Endothelial cell of umbilical vein (primary cell): ENCODE measurements around the gene HYI. TPM values are rescaled to one million over a fixed set of nuclear protein-coding genes. Genes with fewer than 3 reads are reported as not detected.

ENCODE experiments used
- BruUV-seq: library from RNA; stranded (reverse); fragments of 400-500 nt; replicated peaks from 2 replicates; lab custom pipeline; 2021; lab: Mats Ljungman, UMichigan
- CTCF ChIA-PET: fragments of 300-600, 350-600 bp; sonication (Branson Sonifier 250); formaldehyde crosslinking; loops from one replicate; lab custom pipeline; 2021; ENCODE audit warnings: antibody characterized with exemption, inconsistent platforms; lab: Charles Lee
- POLR2A ChIA-PET: fragments of 300-600, 350-600 bp; sonication (Branson Sonifier 250); formaldehyde crosslinking; loops from one replicate; lab custom pipeline; 2021; ENCODE audit warnings: antibody characterized with exemption, inconsistent platforms; lab: Charles Lee
- DNase-seq: peaks from one replicate; pipeline ENCODE4 v3.0.0-alpha.2; 2011; ENCODE audit warnings: low read depth, low spot score
- FAIRE-seq: peaks from 2 replicates; lab custom pipeline; 2011; peaks lifted over from hg19 to GRCh38; lab: Jason Lieb, UNC
- H2AFZ ChIP-seq: 2 replicates; pipeline ENCODE4 v1.6.0; 2012; ENCODE audit warnings: low read depth, low read length, control low read depth, inconsistent platforms
- H3K27ac ChIP-seq: 2 replicates; pipeline ENCODE4 v1.5.1; 2011; ENCODE audit warnings: low read depth, mild to moderate bottlenecking, control low read depth, low read length, moderate library complexity; ENCODE audit not compliant: insufficient read depth
- H3K27me3 ChIP-seq, 2 experiments: 2 replicates each; pipeline versions ENCODE4 v1.6.0 to v1.6.1; 2011; ENCODE audit warnings: low read length in 2 of 2, mixed read lengths in 1 of 2; ENCODE audit not compliant: control insufficient read depth in 2 of 2, insufficient read depth in 2 of 2
- H3K36me3 ChIP-seq, 2 experiments: 2 replicates in 1 of 2; 3 replicates in 1 of 2; pipeline ENCODE4 v1.5.1; 2011; ENCODE audit warnings: low read length in 2 of 2, mild to moderate bottlenecking in 1 of 2, moderate library complexity in 1 of 2; ENCODE audit not compliant: control insufficient read depth in 2 of 2, insufficient read depth in 2 of 2; ENCODE audit errors: extremely low read depth in 1 of 2
- H3K4me1 ChIP-seq: 3 replicates; pipeline ENCODE4 v1.5.1; 2011; ENCODE audit warnings: mild to moderate bottlenecking, low read length; ENCODE audit not compliant: control insufficient read depth, insufficient read depth; ENCODE audit errors: extremely low read depth
- H3K4me2 ChIP-seq: 2 replicates; pipeline ENCODE4 v1.6.1; 2011; ENCODE audit warnings: low read length, control low read depth, mixed read lengths; ENCODE audit not compliant: insufficient read depth
- H3K4me3 ChIP-seq, 3 experiments: fragments of 200-600 bp in 1 of 3; sonication (generic), shearing (Covaris generic) in 1 of 3; replicated peaks in 1 of 3; 2 replicates each; pipeline ENCODE4 v1.5.1; 2011 to 2016; ENCODE audit warnings: control low read depth in 3 of 3, low read length in 3 of 3, mild to moderate bottlenecking in 2 of 3, inconsistent platforms in 1 of 3, low read depth in 1 of 3, moderate library complexity in 1 of 3; ENCODE audit not compliant: insufficient read depth in 1 of 3
- H3K79me2 ChIP-seq: 2 replicates; pipeline ENCODE4 v1.6.0; 2012; ENCODE audit warnings: low read length, inconsistent platforms; ENCODE audit not compliant: control insufficient read depth, insufficient read depth
- H3K9ac ChIP-seq: replicated peaks from 2 replicates; pipeline ENCODE3; 2011; ENCODE audit warnings: low read length, control low read depth; ENCODE audit not compliant: insufficient read depth; ENCODE audit errors: extremely low read depth
- H3K9me1 ChIP-seq: replicated peaks from 3 replicates; pipeline ENCODE4 v1.6.0; 2011; ENCODE audit warnings: mild to moderate bottlenecking, low read length; ENCODE audit not compliant: control insufficient read depth, insufficient read depth; ENCODE audit errors: extremely low read depth
- H3K9me3 ChIP-seq: replicated peaks from 2 replicates; pipeline ENCODE4 v1.5.1; 2012; ENCODE audit warnings: low read length, inconsistent platforms; ENCODE audit not compliant: control insufficient read depth, insufficient read depth
- H4K20me1 ChIP-seq: replicated peaks from 2 replicates; pipeline ENCODE3; 2011; ENCODE audit warnings: mild to moderate bottlenecking, low read length; ENCODE audit not compliant: control insufficient read depth, insufficient read depth; ENCODE audit errors: extremely low read depth
- CTCF ChIP-seq, 2 donors: IDR thresholded peaks; 1 replicate in 1 of 2; 2 replicates in 1 of 2; pipeline ENCODE4 v1.5.1; 2011; ENCODE audit warnings: low read length in 2 of 2, mild to moderate bottlenecking in 2 of 2, moderate library complexity in 2 of 2, control low read depth in 1 of 2, inconsistent platforms in 1 of 2, low read depth in 1 of 2; ENCODE audit not compliant: insufficient read depth in 1 of 2; ENCODE audit errors: extremely low read depth in 1 of 2
- EZH2 ChIP-seq: IDR thresholded peaks from 2 replicates; pipeline ENCODE4 v1.6.1; 2012; ENCODE audit warnings: borderline replicate concordance, low read depth, mild to moderate bottlenecking, moderate library complexity, low read length, inconsistent platforms; ENCODE audit not compliant: severe bottlenecking
- FOS ChIP-seq: IDR thresholded peaks from 2 replicates; pipeline ENCODE4 v1.6.1; 2011; ENCODE audit warnings: mild to moderate bottlenecking, low read length, moderate library complexity, borderline replicate concordance; ENCODE audit not compliant: insufficient read depth
- GATA2 ChIP-seq: IDR thresholded peaks from 2 replicates; pipeline ENCODE4 v1.7.0; 2011; ENCODE audit warnings: low read depth, mild to moderate bottlenecking, moderate library complexity, mixed read lengths, low read length; ENCODE audit not compliant: insufficient read length, insufficient read depth
- JUN ChIP-seq: IDR thresholded peaks from 2 replicates; pipeline ENCODE4 v1.6.1; 2011; ENCODE audit warnings: borderline replicate concordance, low read depth; ENCODE audit not compliant: insufficient read length, insufficient read depth
- MYC ChIP-seq: IDR thresholded peaks from one replicate; pipeline ENCODE4 v1.6.1; 2011; ENCODE audit warnings: mild to moderate bottlenecking, low read depth, low read length
- POLR2A ChIP-seq: IDR thresholded peaks from 2 replicates; pipeline ENCODE4 v1.6.1; 2012; ENCODE audit warnings: low read depth, mild to moderate bottlenecking, control low read depth, low read length
- POLR2AphosphoS5 ChIP-seq: IDR thresholded peaks from 2 replicates; pipeline ENCODE4 v1.6.1; 2012; ENCODE audit warnings: low read depth, mild to moderate bottlenecking, control low read depth, low read length, moderate library complexity; ENCODE audit not compliant: insufficient read depth
- dilution Hi-C: fragments of 300-500 bp; cut with MboI; formaldehyde crosslinking; loops from one replicate; pipeline ENCODE4 v1.15.0; 2019; ENCODE audit warnings: low sequenced_read_pairs; ENCODE audit not compliant: extremely low pct_ligation_motif_present
- intact Hi-C: fragments of 100-400 bp; cut with micrococcal nuclease; formaldehyde crosslinking; loops from one replicate; pipeline ENCODE4 v1.10.0; 2022
- polyA plus RNA-seq, 4 experiments: library from polyadenylated mRNA; depleted of rRNA in 3 of 4; stranded (reverse) in 3 of 4; unstranded in 1 of 4; fragments of >200 nt; gene quantifications; 2 replicates each; pipeline versions ENCODE4 v1.2.1 to v1.2.3, GENCODE V29; 2011 to 2012; ENCODE audit warnings: missing spikeins in 1 of 4
- total RNA-seq: library from RNA; stranded (reverse); gene quantifications from 2 replicates; pipeline ENCODE4 v1.2.3, GENCODE V29; 2021

The HYI gene
- total and polyA plus RNA-seq, 2 donors (not counting 3 experiments of a cell fraction or from before 2014, with no cell fraction given), result 324 to 342 TPM

GRCh38 chr1:43455213-43455889 is 1.6 kb upstream of the HYI start:
- CTCF ChIA-PET, result interaction anchor here (1.2 to 1.6 kb wide), 2 partner anchors 9 to 228 kb away, joined by 3 to 5 read pairs; no protein-coding TSS in a partner anchor
- BruUV-seq, result no TSS peak
- Histone ChIP-seq H3K9me3 (no peaks in the 10 kb centered on the region), H3K9me1 (no peaks in the 10 kb centered on the region), H4K20me1 (no peaks in the 10 kb centered on the region), H3K27me3 (no peaks in the 10 kb centered on the region), H3K4me3 (no peak overlapping the region), H2AFZ (no peak overlapping the region), H3K36me3 (peaks cover 12 to 15% of the 10 kb centered on the region in 2 experiments), H3K27ac (no peak overlapping the region), H3K4me2 (no peak overlapping the region), H3K9ac (no peak overlapping the region), H3K79me2 (peaks cover 26% of the 10 kb centered on the region), H3K4me1 (peaks cover 37% of the 10 kb centered on the region)
- dilution Hi-C loops, result no loop called here
- no peak for DNase-seq
- TF ChIP-seq POLR2AphosphoS5 (no peak), EZH2 (no peak), GATA2 (no peak)
- intact Hi-C loops, result no loop called here
- POLR2A ChIA-PET, result no interaction called here
- FAIRE-seq, result no peak

DNA sequence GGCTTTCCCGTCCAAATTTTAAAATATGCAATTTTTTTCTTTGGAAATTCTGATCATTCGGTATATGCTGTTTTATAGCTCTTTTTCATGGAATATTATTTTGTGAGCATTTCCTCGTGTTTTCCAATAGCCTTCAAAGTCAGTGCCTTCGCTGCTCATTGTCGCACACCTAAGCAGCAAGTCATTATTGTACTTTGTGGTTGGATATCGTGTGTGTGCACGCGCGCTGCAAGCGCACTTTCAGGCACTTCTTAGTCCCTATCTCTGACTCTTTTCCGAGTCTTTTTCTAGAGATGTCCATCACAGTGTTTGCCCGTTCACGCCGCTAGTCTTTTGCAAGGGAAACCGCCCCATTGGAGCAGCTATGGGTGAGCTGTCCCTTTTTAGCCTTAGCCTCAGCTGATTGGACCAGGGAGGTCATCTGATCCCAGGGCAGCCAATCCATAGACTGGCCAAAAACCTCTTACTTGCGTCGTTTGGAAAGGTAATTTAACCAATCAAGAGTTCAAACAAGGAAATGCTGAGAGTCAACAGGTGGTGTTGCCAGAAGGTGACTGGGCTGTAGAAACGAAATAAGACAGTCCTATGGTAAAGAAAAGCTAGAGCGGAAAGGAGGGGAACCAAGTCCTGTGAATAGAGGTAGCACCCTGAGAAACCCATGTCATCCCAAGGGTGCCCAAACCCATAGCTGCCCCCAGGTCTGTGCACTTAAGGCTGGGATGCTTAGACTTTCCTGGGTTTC is 710 bp upstream of the HYI start:
- BruUV-seq, result TSS peak; percentile 83
- Histone ChIP-seq H3K4me2 (peak overlapping the region; percentile 94), H3K79me2 (peaks cover 26% of the 10 kb centered on the region), H3K9ac (peak overlapping the region; percentile 76), H3K27me3 (no peaks in the 10 kb centered on the region), H3K4me3 (peak overlapping the region; percentile 19 to 72 (median 67)), H4K20me1 (no peaks in the 10 kb centered on the region), H2AFZ (peak overlapping the region; percentile 58), H3K27ac (peak overlapping the region; percentile 55), H3K4me1 (peaks cover 43% of the 10 kb centered on the region), H3K9me3 (no peaks in the 10 kb centered on the region), H3K9me1 (no peaks in the 10 kb centered on the region), H3K36me3 (peaks cover 18 to 24% of the 10 kb centered on the region in 2 experiments)
- POLR2A ChIA-PET, result interaction anchor here (0.7 to 1.4 kb wide), 5 partner anchors 10 to 196 kb away, joined by 3 to 7 read pairs (median 4); partner anchors contain the start of gene KDM4A
- peak; percentile 94 for FAIRE-seq
- peak; percentile 86 for DNase-seq
- no peak for TF ChIP-seq CTCF (IDR thresholded peaks at IDR 0.05; ENCODE audit: extremely low read depth in 1 of 2, insufficient read depth in 1 of 2, low read depth in 1 of 2, low read length in 2 of 2)
- TF ChIP-seq POLR2AphosphoS5, result peak; percentile 68
- no peak for TF ChIP-seq EZH2
- TF ChIP-seq GATA2, result no peak
- TF ChIP-seq POLR2A, result peak; percentile 88
- no peak for TF ChIP-seq MYC
- TF ChIP-seq JUN, result no peak
- TF ChIP-seq FOS, result no peak
- CTCF ChIA-PET, result interaction anchor here (1.0 to 2.5 kb wide), 7 partner anchors 9 to 227 kb away, joined by 3 to 12 read pairs (median 4); partner anchors contain the start of gene PTPRF
- dilution Hi-C loops, result no loop called here
- intact Hi-C loops, result loop anchor here (1.0 kb wide), 3 partner anchors 18 to 253 kb away; partner anchors contain the start of gene ST3GAL3
